ENCODE measurements around the gene RAB33B. TPM values are rescaled to one million over a fixed set of nuclear protein-coding genes. Genes with fewer than 3 reads are reported as not detected.

The RAB33B gene
- total and polyA plus RNA-seq, 2 of the 8 experiments (the other 6 are each of a cell fraction or from before 2014, with no cell fraction given): 4.2 to 8.7 TPM

DNA sequence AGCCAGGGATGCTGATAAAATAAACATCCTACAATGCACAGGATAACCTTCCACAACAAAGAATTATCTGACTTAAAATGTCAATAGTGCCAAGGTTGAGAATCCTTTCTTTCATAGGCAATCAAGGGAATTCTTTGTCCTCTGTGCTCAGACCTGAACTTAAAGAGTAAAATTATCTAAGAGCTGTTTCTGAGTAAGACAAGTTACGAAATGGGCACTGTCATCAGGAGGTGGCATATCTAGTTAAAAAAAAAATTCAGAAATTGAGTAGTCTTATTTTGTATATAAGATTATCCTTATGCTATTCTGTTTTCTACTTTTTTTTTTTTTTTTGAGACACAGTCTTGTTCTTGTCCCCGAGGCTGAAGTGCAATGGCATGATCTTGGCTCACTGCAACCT, 3.3 kb upstream of the RAB33B start (continued):
- TF ChIP-seq CHD7 (IDR thresholded peaks at IDR 0.05; ENCODE audit: insufficient replicate concordance, low read length): no peak
